22Rv1 (cell line): ENCODE measurements around the gene SNX24.

Experiments used
- H3K27ac ChIP-seq: fragments of 450-650 bp; 2 replicates; pipeline ENCODE4 v1.5.1; 2017
- ZFX ChIP-seq: fragments of 450-650 bp; IDR thresholded peaks from 2 replicates; pipeline ENCODE4 v1.6.1; 2017; ENCODE audit warnings: antibody characterized with exemption, borderline replicate concordance
- TF ChIP-seq, protein P1 (sequence below): fragments of 450-650 bp; IDR thresholded peaks from 2 replicates; pipeline ENCODE4 v1.5.1; 2017; ENCODE audit warnings: mild to moderate bottlenecking

SNX24 gene

DNA sequence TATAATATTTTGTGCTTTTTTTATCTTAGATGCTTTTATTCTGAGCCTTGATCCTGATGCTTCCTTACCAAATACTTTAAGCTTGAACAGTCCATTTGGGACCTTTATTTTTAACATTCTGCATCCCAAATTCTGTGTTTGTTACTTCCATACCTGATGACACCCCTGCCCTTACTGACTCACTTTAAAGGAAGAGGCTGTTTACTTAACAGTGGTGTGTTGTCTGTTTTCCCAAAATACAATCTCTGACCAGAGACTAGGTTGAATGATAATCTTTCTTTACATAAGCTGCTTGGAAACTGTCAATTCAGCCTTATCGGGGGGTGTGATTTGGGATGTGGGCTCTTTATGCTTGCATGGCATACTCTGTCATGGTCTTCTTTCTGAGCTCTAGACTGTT is 71.1 kb downstream of the SNX24 start:
- TF ChIP-seq ZFX: no peak
- TF ChIP-seq, protein P1, sequence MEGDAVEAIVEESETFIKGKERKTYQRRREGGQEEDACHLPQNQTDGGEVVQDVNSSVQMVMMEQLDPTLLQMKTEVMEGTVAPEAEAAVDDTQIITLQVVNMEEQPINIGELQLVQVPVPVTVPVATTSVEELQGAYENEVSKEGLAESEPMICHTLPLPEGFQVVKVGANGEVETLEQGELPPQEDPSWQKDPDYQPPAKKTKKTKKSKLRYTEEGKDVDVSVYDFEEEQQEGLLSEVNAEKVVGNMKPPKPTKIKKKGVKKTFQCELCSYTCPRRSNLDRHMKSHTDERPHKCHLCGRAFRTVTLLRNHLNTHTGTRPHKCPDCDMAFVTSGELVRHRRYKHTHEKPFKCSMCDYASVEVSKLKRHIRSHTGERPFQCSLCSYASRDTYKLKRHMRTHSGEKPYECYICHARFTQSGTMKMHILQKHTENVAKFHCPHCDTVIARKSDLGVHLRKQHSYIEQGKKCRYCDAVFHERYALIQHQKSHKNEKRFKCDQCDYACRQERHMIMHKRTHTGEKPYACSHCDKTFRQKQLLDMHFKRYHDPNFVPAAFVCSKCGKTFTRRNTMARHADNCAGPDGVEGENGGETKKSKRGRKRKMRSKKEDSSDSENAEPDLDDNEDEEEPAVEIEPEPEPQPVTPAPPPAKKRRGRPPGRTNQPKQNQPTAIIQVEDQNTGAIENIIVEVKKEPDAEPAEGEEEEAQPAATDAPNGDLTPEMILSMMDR: no peak
- no peak overlapping the region for H3K27ac ChIP-seq

DNA sequence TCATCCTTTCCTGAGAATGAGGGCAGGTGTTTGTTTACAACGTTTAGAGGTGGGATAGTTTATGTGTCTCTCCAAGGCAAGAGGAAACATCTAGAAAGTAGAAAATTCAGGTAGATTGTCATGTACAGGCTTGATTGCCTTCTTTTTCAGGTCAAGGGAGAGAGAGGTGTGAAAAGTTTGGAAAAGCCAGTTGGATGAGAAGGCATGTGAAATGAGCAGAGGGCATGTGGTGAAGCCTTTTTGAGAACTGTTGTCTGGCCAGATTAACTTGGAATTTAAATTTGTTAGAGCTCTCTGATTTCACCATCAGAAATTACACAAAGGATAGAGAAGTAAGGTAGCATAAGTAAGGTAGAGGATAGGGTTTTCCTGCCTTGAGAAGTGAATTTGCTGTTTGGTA is 74.6 kb downstream of the SNX24 start:
- TF ChIP-seq, protein P1: no peak
- TF ChIP-seq ZFX: no peak
- no peak overlapping the region for H3K27ac ChIP-seq

DNA sequence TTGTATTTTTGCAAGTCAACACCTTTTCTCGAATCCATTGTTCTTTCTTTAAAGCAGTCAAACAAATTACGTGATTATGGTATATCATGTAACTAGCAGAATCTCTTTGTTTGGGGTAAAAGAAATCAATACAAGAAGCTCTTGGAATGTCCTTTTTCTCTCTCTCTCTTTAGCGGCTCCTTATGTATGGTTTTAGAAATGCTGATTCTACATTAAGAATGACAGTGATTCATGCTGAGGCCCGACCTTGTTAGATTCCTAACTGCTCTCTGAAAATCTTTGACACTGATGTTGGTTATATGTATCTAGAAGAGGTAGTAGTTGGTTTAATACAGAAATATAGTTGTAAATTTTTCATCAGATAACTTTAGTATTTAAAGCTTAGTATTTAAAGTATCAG is 76.4 kb downstream of the SNX24 start:
- no peak overlapping the region for H3K27ac ChIP-seq
- TF ChIP-seq ZFX: no peak
- TF ChIP-seq, protein P1: no peak

DNA sequence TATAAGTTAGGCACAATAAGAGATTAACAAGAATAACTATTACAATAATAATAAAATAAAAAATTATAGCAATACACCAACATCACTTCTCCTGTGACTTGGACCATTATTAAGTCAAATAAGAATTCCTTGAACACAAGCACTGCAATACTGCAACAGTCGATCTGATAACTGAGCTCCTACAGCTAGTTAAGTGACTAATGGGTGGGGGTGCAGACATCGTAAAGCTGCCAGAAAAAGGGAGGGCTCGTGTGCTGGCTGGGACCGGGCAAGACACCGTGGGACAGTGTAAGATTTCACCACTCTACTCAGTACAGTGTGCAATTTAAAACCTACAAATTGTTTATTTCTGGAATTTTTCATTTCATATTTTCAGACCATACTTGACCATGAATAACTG is 78.8 kb downstream of the SNX24 start:
- H3K27ac ChIP-seq: no peak overlapping the region
- no peak for TF ChIP-seq ZFX
- TF ChIP-seq, protein P1: no peak

DNA sequence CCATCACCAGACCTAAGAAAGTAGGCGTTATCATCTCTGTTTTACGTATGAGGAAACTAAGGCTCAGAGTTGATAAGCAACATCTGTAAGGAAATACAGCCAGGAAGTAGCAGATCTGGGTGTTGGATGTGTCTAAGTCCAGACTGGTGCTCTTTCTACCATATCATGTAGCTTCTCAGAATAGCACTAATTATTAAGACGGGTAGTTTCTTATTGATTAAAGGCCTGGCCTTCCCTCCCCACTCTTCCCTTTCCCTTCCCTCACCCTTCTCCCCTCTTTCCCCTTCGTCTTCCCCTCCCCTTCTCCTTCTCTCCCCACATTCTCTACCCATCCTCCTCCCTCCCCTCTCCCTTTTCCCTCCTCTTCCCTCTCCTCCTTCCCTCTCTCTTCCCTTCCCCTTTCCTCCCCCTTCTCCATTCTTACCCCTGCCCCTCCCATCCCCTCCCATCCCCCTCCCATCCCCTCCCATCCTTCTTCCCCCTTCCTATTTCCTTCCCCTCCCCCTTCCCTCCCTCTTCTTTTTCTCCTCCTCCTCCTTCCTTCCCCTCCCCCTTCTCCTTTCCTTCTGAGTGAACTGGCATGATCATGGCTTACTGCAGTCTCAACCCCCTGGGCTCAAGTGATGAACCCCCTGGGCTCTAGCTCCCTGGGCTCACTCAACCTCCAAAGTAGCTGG is 79.4 kb downstream of the SNX24 start:
- TF ChIP-seq, protein P1: no peak
- no peak for TF ChIP-seq ZFX
- H3K27ac ChIP-seq: no peak overlapping the region

DNA sequence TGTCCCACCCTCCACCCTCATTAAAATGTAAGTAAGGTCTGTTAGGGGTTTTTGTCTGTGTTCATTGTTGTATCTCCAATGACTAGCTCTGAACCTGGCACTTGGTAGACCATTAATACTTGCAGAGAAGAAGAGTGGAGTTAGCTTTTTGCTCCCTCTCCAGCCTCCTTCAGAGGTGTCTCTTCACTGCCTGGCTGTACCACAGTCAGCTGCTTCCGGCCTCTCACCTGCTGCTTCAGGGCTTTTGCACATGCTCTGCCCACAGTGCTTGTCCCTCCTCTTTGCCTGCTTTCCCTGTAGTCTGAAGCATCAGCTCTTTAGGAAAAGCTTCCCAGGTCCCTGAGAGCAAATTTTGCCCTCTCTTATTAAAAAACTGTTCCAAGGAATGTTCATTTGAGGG is 83.6 kb downstream of the SNX24 start:
- TF ChIP-seq ZFX: no peak
- TF ChIP-seq, protein P1: no peak
- H3K27ac ChIP-seq: no peak overlapping the region

DNA sequence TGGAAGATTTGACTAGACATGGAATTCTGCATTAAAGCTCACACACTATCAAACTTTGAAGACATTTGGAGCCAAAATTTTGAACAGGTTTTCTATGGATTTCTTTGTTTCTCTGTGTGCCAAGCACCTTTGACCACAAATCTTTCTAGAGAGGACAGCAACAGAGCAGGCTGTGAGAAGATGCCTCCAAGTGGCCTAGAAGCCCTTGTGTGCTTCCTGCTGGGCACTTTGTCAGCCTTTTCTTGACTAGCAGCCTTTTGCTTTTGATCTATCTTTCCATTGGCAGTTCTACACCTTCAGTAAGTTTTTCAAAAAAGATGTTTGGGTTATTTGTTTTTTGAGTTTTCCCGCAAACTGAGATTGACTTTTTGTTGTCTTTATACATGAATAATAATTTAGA is 84.6 kb downstream of the SNX24 start:
- no peak overlapping the region for H3K27ac ChIP-seq
- TF ChIP-seq ZFX: no peak
- TF ChIP-seq, protein P1: no peak
